HEK293 (cell line): ENCODE results near the gene CCSER2.

Experiments
- CTCF ChIP-seq: fragments of 450-650 bp; formaldehyde crosslinking; IDR thresholded peaks from 2 replicates; pipeline ENCODE4 v1.5.1; 2016; ENCODE audit warnings: missing biosample characterization, missing genetic modification characterization
- PRDM6 ChIP-seq: fragments of 450-650 bp; formaldehyde crosslinking; IDR thresholded peaks from 2 replicates; pipeline ENCODE4 v1.5.1; 2017; ENCODE audit warnings: missing biosample characterization, missing genetic modification characterization
- REPIN1 ChIP-seq: fragments of 450-650 bp; formaldehyde crosslinking; IDR thresholded peaks from 2 replicates; pipeline ENCODE4 v1.5.1; 2017; ENCODE audit warnings: missing biosample characterization, missing genetic modification characterization, low read depth
- TCF7L2 ChIP-seq: IDR thresholded peaks from 2 replicates; pipeline ENCODE4 v1.6.1; 2011; ENCODE audit warnings: low read depth, mild to moderate bottlenecking, inconsistent platforms, low read length, moderate library complexity, borderline replicate concordance
- YY1 ChIP-seq: fragments of 450-650 bp; formaldehyde crosslinking; IDR thresholded peaks from 2 replicates; pipeline ENCODE4 v1.5.1; 2018; ENCODE audit warnings: missing biosample characterization, missing genetic modification characterization
- ZNF121 ChIP-seq: fragments of 450-650 bp; formaldehyde crosslinking; IDR thresholded peaks from 2 replicates; pipeline ENCODE4 v1.5.1; 2016; ENCODE audit warnings: missing biosample characterization, missing genetic modification characterization
- ZNF292 ChIP-seq: fragments of 450-650 bp; formaldehyde crosslinking; IDR thresholded peaks from 2 replicates; pipeline ENCODE4 v1.5.1; 2016; ENCODE audit warnings: low read depth, missing biosample characterization, missing genetic modification characterization, borderline replicate concordance
- ZNF350 ChIP-seq: fragments of 450-650 bp; formaldehyde crosslinking; IDR thresholded peaks from 2 replicates; pipeline ENCODE4 v1.5.0; 2017; ENCODE audit warnings: missing biosample characterization, mild to moderate bottlenecking, missing genetic modification characterization
- ZNF391 ChIP-seq: fragments of 450-650 bp; formaldehyde crosslinking; IDR thresholded peaks from 2 replicates; pipeline ENCODE4 v1.5.1; 2016; ENCODE audit warnings: low read depth, missing biosample characterization, missing genetic modification characterization, borderline replicate concordance
- ZNF677 ChIP-seq: fragments of 450-650 bp; IDR thresholded peaks from 2 replicates; pipeline ENCODE4 v1.5.0; 2018; ENCODE audit warnings: missing biosample characterization, mild to moderate bottlenecking, missing genetic modification characterization, moderate library complexity
- ZNF837 ChIP-seq: fragments of 450-650 bp; formaldehyde crosslinking; IDR thresholded peaks from 2 replicates; pipeline ENCODE4 v1.5.1; 2016; ENCODE audit warnings: missing biosample characterization, missing genetic modification characterization
- TF ChIP-seq, protein P1 (sequence below): fragments of 450-650 bp; formaldehyde crosslinking; IDR thresholded peaks from 2 replicates; pipeline ENCODE4 v1.5.1; 2016; ENCODE audit warnings: missing biosample characterization, missing genetic modification characterization

GRCh38 chr10:84424731-84425167 lies 96.4 kb downstream of the CCSER2 start:
- no peak for TF ChIP-seq CTCF (tag by site-specific recombination)
- no peak for TF ChIP-seq ZNF677
- TF ChIP-seq, protein P1, sequence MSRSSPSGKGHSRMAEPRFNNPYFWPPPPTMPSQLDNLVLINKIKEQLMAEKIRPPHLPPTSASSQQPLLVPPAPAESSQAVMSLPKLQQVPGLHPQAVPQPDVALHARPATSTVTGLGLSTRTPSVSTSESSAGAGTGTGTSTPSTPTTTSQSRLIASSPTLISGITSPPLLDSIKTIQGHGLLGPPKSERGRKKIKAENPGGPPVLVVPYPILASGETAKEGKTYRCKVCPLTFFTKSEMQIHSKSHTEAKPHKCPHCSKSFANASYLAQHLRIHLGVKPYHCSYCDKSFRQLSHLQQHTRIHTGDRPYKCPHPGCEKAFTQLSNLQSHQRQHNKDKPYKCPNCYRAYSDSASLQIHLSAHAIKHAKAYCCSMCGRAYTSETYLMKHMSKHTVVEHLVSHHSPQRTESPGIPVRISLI (tag by site-specific recombination), result no peak
- TF ChIP-seq YY1, result no peak
- TF ChIP-seq ZNF837 (tag by site-specific recombination), result no peak
- TF ChIP-seq ZNF292, result no peak
- TF ChIP-seq ZNF391 (tag by site-specific recombination), result no peak
- no peak for TF ChIP-seq ZNF121 (tag by site-specific recombination)
- no peak for TF ChIP-seq PRDM6 (tag by site-specific recombination)
- TF ChIP-seq ZNF350 (tag by site-specific recombination), result no peak
- no peak for TF ChIP-seq REPIN1 (tag by site-specific recombination)
- TF ChIP-seq TCF7L2, result no peak
